GM21737 (cell line): ENCODE results near the gene PTPRN2.
"Not testable (repeated sequence)": the region's sequence is repeated elsewhere in the genome, so short reads cannot be mapped to it uniquely, and the experiment has no call there.

Source experiments
- ATAC-seq: cut with Tn5 transposase; IDR thresholded peaks from one replicate; pipeline ENCODE4 v1.9.1; 2021; ENCODE audit warnings: mild to moderate bottlenecking, moderate library complexity; ENCODE audit not compliant: unreplicated experiment

The PTPRN2 gene

GRCh38 chr7:158472596-158472995 lies 115.0 kb downstream of the PTPRN2 start:
- no peak for ATAC-seq

GRCh38 chr7:158471716-158472115 lies 115.9 kb downstream of the PTPRN2 start:
- ATAC-seq = no peak

- ATAC-seq = no peak
Measured at GRCh38 chr7:158470336-158470735, 117.3 kb downstream of the PTPRN2 start.

- no peak for ATAC-seq
Measured at GRCh38 chr7:158469396-158470051, 118.1 kb downstream of the PTPRN2 start.

GRCh38 chr7:158468700-158469296 lies 118.8 kb downstream of the PTPRN2 start:
- ATAC-seq = no peak

GRCh38 chr7:158468181-158468580 lies 119.4 kb downstream of the PTPRN2 start:
- ATAC-seq = no peak

GRCh38 chr7:158467562-158467961 lies 120.1 kb downstream of the PTPRN2 start:
- no peak for ATAC-seq

GRCh38 chr7:158463317-158463716 lies 124.3 kb downstream of the PTPRN2 start:
- ATAC-seq = no peak

- no peak for ATAC-seq
Measured at GRCh38 chr7:158461824-158462223, 125.8 kb downstream of the PTPRN2 start.

- ATAC-seq = no peak
Measured at GRCh38 chr7:158460665-158461064, 127.0 kb downstream of the PTPRN2 start.

- ATAC-seq = no peak
Measured at GRCh38 chr7:158458716-158459282, 128.8 kb downstream of the PTPRN2 start.

- ATAC-seq = no peak
Measured at GRCh38 chr7:158458096-158458495, 129.5 kb downstream of the PTPRN2 start.

- not testable (repeated sequence) for ATAC-seq
Measured at GRCh38 chr7:158457586-158457985, 130.0 kb downstream of the PTPRN2 start.

- ATAC-seq = no peak
Measured at GRCh38 chr7:158454631-158455030, 133.0 kb downstream of the PTPRN2 start.

- no peak for ATAC-seq
Measured at GRCh38 chr7:158453663-158454062, 134.0 kb downstream of the PTPRN2 start.

- ATAC-seq = no peak
Measured at GRCh38 chr7:158452331-158452730, 135.3 kb downstream of the PTPRN2 start.

- ATAC-seq = no peak
Measured at GRCh38 chr7:158450476-158451124, 137.0 kb downstream of the PTPRN2 start.

GRCh38 chr7:158449942-158450341 lies 137.7 kb downstream of the PTPRN2 start:
- ATAC-seq = no peak

- ATAC-seq = no peak
Measured at GRCh38 chr7:158449266-158449665, 138.4 kb downstream of the PTPRN2 start.

- no peak for ATAC-seq
Measured at GRCh38 chr7:158448430-158449100, 139.1 kb downstream of the PTPRN2 start.

GRCh38 chr7:158447506-158448171 lies 140.0 kb downstream of the PTPRN2 start:
- ATAC-seq = no peak
